Measurements from ENCODE around the gene MAGEA8.
"Not testable (repeated sequence)": the region's sequence is repeated elsewhere in the genome, so short reads cannot be mapped to it uniquely, and the experiment has no call there.

MAGEA8 gene

GRCh38 chrX:149881081-149881711 is at the start of gene MAGEA8:
Gene MAGEA8 (plus strand): TSS chrX:149881183. CDS start chrX:149884273, 3,090 bp downstream.
- H3K27ac ChIP-seq = no peak within 1 kb of the TSS
- H2AFZ ChIP-seq = no peak within 1 kb of the TSS
- H3K4me1 ChIP-seq = no peaks in the 10 kb centered on the region
- H3K4me2 ChIP-seq (ENCODE audit: low read length) = no peak within 1 kb of the TSS
- no peaks in the 10 kb centered on the region for H3K36me3 ChIP-seq (ENCODE audit: control insufficient read depth, insufficient read depth, low read length)
- no peak within 1 kb of the TSS for H3K4me3 ChIP-seq (ENCODE audit: low read depth, low read length)
- H3K79me2 ChIP-seq = no peaks in the 10 kb centered on the region
- H3K9ac ChIP-seq = no peak within 1 kb of the TSS
- no peaks in the 10 kb centered on the region for H3K9me3 ChIP-seq (ENCODE audit: control insufficient read depth, low read length)
- TF ChIP-seq CTCF (IDR thresholded peaks at IDR 0.05) = no peak
- H3K27me3 ChIP-seq (ENCODE audit: control insufficient read depth, insufficient read depth, low read length) = no peaks in the 10 kb centered on the region

GRCh38 chrX:149831473-149831872 is 49.5 kb upstream of the MAGEA8 start:
- no peak overlapping the region for H3K4me2 ChIP-seq (ENCODE audit: low read length)
- no peaks in the 10 kb centered on the region for H3K36me3 ChIP-seq (ENCODE audit: control insufficient read depth, insufficient read depth, low read length)
- H3K9ac ChIP-seq = no peak overlapping the region
- TF ChIP-seq CTCF (IDR thresholded peaks at IDR 0.05) = no peak
- no peaks in the 10 kb centered on the region for H3K27me3 ChIP-seq (ENCODE audit: control insufficient read depth, insufficient read depth, low read length)
- H3K4me1 ChIP-seq = no peaks in the 10 kb centered on the region
- no peak overlapping the region for H3K4me3 ChIP-seq (ENCODE audit: low read depth, low read length)
- H2AFZ ChIP-seq = no peak overlapping the region
- no peaks in the 10 kb centered on the region for H3K79me2 ChIP-seq
- no peaks in the 10 kb centered on the region for H3K9me3 ChIP-seq (ENCODE audit: control insufficient read depth, low read length)
- H3K27ac ChIP-seq = no peak overlapping the region

- H3K9ac ChIP-seq; H3K4me3 ChIP-seq (ENCODE audit: low read depth, low read length); H3K4me2 ChIP-seq (ENCODE audit: low read length); H3K79me2 ChIP-seq; H2AFZ ChIP-seq; H3K36me3 ChIP-seq (ENCODE audit: control insufficient read depth, insufficient read depth, low read length); H3K27me3 ChIP-seq (ENCODE audit: control insufficient read depth, insufficient read depth, low read length); H3K27ac ChIP-seq; H3K4me1 ChIP-seq; H3K9me3 ChIP-seq (ENCODE audit: control insufficient read depth, low read length): not testable (repeated sequence)
Measured at GRCh38 chrX:149836728-149837127, 44.3 kb upstream of the MAGEA8 start.

GRCh38 chrX:149837167-149837566 is 43.8 kb upstream of the MAGEA8 start:
- H3K27ac ChIP-seq = no peak overlapping the region
- no peak overlapping the region for H3K4me2 ChIP-seq (ENCODE audit: low read length)
- no peaks in the 10 kb centered on the region for H3K9me3 ChIP-seq (ENCODE audit: control insufficient read depth, low read length)
- no peaks in the 10 kb centered on the region for H3K27me3 ChIP-seq (ENCODE audit: control insufficient read depth, insufficient read depth, low read length)
- H2AFZ ChIP-seq = no peak overlapping the region
- H3K9ac ChIP-seq = no peak overlapping the region
- TF ChIP-seq CTCF (IDR thresholded peaks at IDR 0.05) = no peak
- H3K4me3 ChIP-seq (ENCODE audit: low read depth, low read length) = no peak overlapping the region
- H3K36me3 ChIP-seq (ENCODE audit: control insufficient read depth, insufficient read depth, low read length) = no peaks in the 10 kb centered on the region
- no peaks in the 10 kb centered on the region for H3K79me2 ChIP-seq
- no peaks in the 10 kb centered on the region for H3K4me1 ChIP-seq

GRCh38 chrX:149837639-149838038 is 43.3 kb upstream of the MAGEA8 start:
- Histone ChIP-seq H2AFZ (no peak overlapping the region), H3K9me3 (ENCODE audit: control insufficient read depth, low read length) (no peaks in the 10 kb centered on the region), H3K27me3 (ENCODE audit: control insufficient read depth, insufficient read depth, low read length) (no peaks in the 10 kb centered on the region), H3K9ac (no peak overlapping the region), H3K4me3 (ENCODE audit: low read depth, low read length) (no peak overlapping the region), H3K36me3 (ENCODE audit: control insufficient read depth, insufficient read depth, low read length) (no peaks in the 10 kb centered on the region), H3K4me1 (no peaks in the 10 kb centered on the region), H3K4me2 (ENCODE audit: low read length) (no peak overlapping the region), H3K27ac (no peak overlapping the region), H3K79me2 (no peaks in the 10 kb centered on the region)
- no peak for TF ChIP-seq CTCF (IDR thresholded peaks at IDR 0.05)

Data from parathyroid adenoma (tissue), 2 donors.